BJ (cell line): ENCODE data around the gene PDZD2. TPM values are rescaled to one million over a fixed set of nuclear protein-coding genes. Genes with fewer than 3 reads are reported as not detected.
"Not testable (repeated sequence)": the region's sequence is repeated elsewhere in the genome, so short reads cannot be mapped to it uniquely, and the experiment has no call there.

Experiments
- CTCF ChIA-PET: fragments of 350-600 bp; formaldehyde crosslinking; extraction: SDS; loops from one replicate; lab custom pipeline; 2021; ENCODE audit warnings: antibody characterized with exemption, inconsistent platforms; lab: Yijun Ruan, JAX
- POLR2A ChIA-PET: fragments of 300-600 bp; sonication (Branson Sonifier 250); formaldehyde crosslinking; extraction: SDS; loops from one replicate; lab custom pipeline; 2021; ENCODE audit warnings: antibody characterized with exemption; lab: Charles Lee
- DNase-seq: peaks from one replicate; pipeline ENCODE4 v3.0.0-alpha.2; 2011; ENCODE audit warnings: low read depth
- H3K27me3 ChIP-seq: 2 replicates; pipeline ENCODE4 v1.6.0; 2011; ENCODE audit warnings: low read length; ENCODE audit not compliant: control insufficient read depth, insufficient read depth
- H3K36me3 ChIP-seq: 2 replicates; pipeline ENCODE4 v1.5.1; 2011; ENCODE audit warnings: low read length; ENCODE audit not compliant: control insufficient read depth, insufficient read depth
- H3K4me3 ChIP-seq: 2 replicates; pipeline ENCODE4 v1.5.1; 2011; ENCODE audit warnings: low read depth, mild to moderate bottlenecking, control low read depth, low read length
- CTCF ChIP-seq: IDR thresholded peaks from 2 replicates; pipeline ENCODE4 v1.5.1; 2011; ENCODE audit warnings: low read depth, mild to moderate bottlenecking, control low read depth, inconsistent platforms, low read length, moderate library complexity; ENCODE audit not compliant: insufficient read depth
- polyA plus RNA-seq: library from polyadenylated mRNA; depleted of rRNA; stranded (reverse); fragments of >200 nt; gene quantifications from 2 replicates; pipeline ENCODE4 v1.2.3, GENCODE V29; 2011

Gene PDZD2
- polyA plus RNA-seq, 1 experiment = 0.06 TPM

- Histone ChIP-seq H3K27me3 (no peaks in the 10 kb centered on the region), H3K4me3 (no peak overlapping the region), H3K36me3 (peaks cover 10% of the 10 kb centered on the region)
- CTCF ChIA-PET = interaction anchor here (0.9 to 1.3 kb wide), 5 partner anchors 11 to 292 kb away, joined by 3 to 5 read pairs (median 3); no protein-coding TSS in a partner anchor
- DNase-seq = no peak
- POLR2A ChIA-PET = interaction anchor here (0.5 kb wide), 1 partner anchor 8 kb away, joined by 3 read pairs; no protein-coding TSS in a partner anchor
- TF ChIP-seq CTCF = no peak
Measured at GRCh38 chr5:32116574-32117313, 477.8 kb downstream of the PDZD2 start.

- not testable (repeated sequence) for H3K36me3 ChIP-seq
Measured at GRCh38 chr5:32118922-32119321, 480.0 kb downstream of the PDZD2 start.

GRCh38 chr5:32123058-32123805 lies 484.3 kb downstream of the PDZD2 start:
- H3K27me3 ChIP-seq = no peaks in the 10 kb centered on the region
- peaks cover 16% of the 10 kb centered on the region for H3K36me3 ChIP-seq
- ChIA-PET CTCF (interaction anchor here (0.6 kb wide), 1 partner anchor 283 kb away, joined by 3 read pairs; no protein-coding TSS in a partner anchor), POLR2A (no interaction called here)
- no peak for TF ChIP-seq CTCF
- no peak overlapping the region for H3K4me3 ChIP-seq
- DNase-seq = no peak

More at GRCh38 chr5:32118922-32119321, 480.0 kb downstream of the PDZD2 start:
- DNase-seq, H3K27me3 ChIP-seq, H3K4me3 ChIP-seq, CTCF ChIA-PET, POLR2A ChIA-PET: not testable (repeated sequence)

- ChIA-PET CTCF (interaction anchor here (0.6 to 0.8 kb wide), 2 partner anchors 41 to 282 kb away, joined by 3 to 4 read pairs; no protein-coding TSS in a partner anchor), POLR2A (no interaction called here)
- Histone ChIP-seq H3K27me3 (no peaks in the 10 kb centered on the region), H3K36me3 (peaks cover 16% of the 10 kb centered on the region), H3K4me3 (no peak overlapping the region)
- no peak for DNase-seq
- no peak for TF ChIP-seq CTCF
Measured at GRCh38 chr5:32123889-32124676, 485.2 kb downstream of the PDZD2 start.

GRCh38 chr5:32126691-32127090 lies 487.8 kb downstream of the PDZD2 start:
- CTCF ChIA-PET = interaction anchor here (0.6 to 1.4 kb wide), 3 partner anchors 11 to 27 kb away, joined by 3 to 4 read pairs (median 3); no protein-coding TSS in a partner anchor
- DNase-seq = no peak
- Histone ChIP-seq H3K4me3 (no peak overlapping the region), H3K36me3 (peaks cover 12% of the 10 kb centered on the region), H3K27me3 (no peaks in the 10 kb centered on the region)
- POLR2A ChIA-PET = no interaction called here
- TF ChIP-seq CTCF = no peak
